ENCODE measurements around the gene LRP8. TPM values are rescaled to one million over a fixed set of nuclear protein-coding genes. Genes with fewer than 3 reads are reported as not detected.

The LRP8 gene
- total and polyA plus RNA-seq, 2 experiments from 2014 or later = 1.3 to 8.9 TPM

GRCh38 chr1:53203466-53203865 is 124.4 kb downstream of the LRP8 start:
- no peaks in the 10 kb centered on the region for H3K9me2 ChIP-seq (ENCODE audit: insufficient read depth)
- H3K4me2 ChIP-seq (ENCODE audit: unreplicated experiment) = no peak overlapping the region
- no peaks in the 10 kb centered on the region for H3K9me3 ChIP-seq (ENCODE audit: low read depth)
- no peak overlapping the region for H3K27ac ChIP-seq
- no peaks in the 10 kb centered on the region for H4K20me1 ChIP-seq (ENCODE audit: insufficient read depth)
- no peak overlapping the region for H2AFZ ChIP-seq
- peaks cover 31% of the 10 kb centered on the region; the same call in 1 of the 2 replicates for H3K79me2 ChIP-seq (ENCODE audit: insufficient read depth)
- in situ Hi-C loops (cut with MboI) = no loop called here
- WGBS, 2 experiments (ENCODE audit: low coverage in 1 of 2, low lambda C conversion rate in 2 of 2, missing lambda C conversion rate in 2 of 2) = 94% methylated on average over 3 of the region's 3 CpGs
- H3F3A ChIP-seq (ENCODE audit: insufficient read depth) = 0 out of 2 replicates have a peak, but pooled peaks cover 4% of the 10 kb centered on the region
- DNase-seq = no peak
- no peak overlapping the region for H3K9ac ChIP-seq
- H3K36me3 ChIP-seq (ENCODE audit: low read depth) = peaks cover 25% of the 10 kb centered on the region
- H3K27me3 ChIP-seq (replicated peaks; ENCODE audit: insufficient read depth) = no peaks in the 10 kb centered on the region
- H3K4me3 ChIP-seq = no peak overlapping the region
- H3K4me1 ChIP-seq (ENCODE audit: insufficient read depth) = peaks cover 11% of the 10 kb centered on the region
- TF ChIP-seq EZH2phosphoT487 (IDR thresholded peaks at IDR 0.05; ENCODE audit: insufficient read depth, low read depth) = no peak
- TF ChIP-seq EZH2 (IDR thresholded peaks at IDR 0.05; ENCODE audit: insufficient read depth, poor library complexity, severe bottlenecking) = no peak

- WGBS, 2 experiments (ENCODE audit: low coverage in 1 of 2, low lambda C conversion rate in 2 of 2, missing lambda C conversion rate in 2 of 2) = 0 to 5% methylated on average over 4 of the region's 4 CpGs
- H4K20me1 ChIP-seq (ENCODE audit: insufficient read depth) = no peaks in the 10 kb centered on the region
- H3K27ac ChIP-seq = peak overlapping the region; percentile 87
- H3K4me2 ChIP-seq (ENCODE audit: unreplicated experiment) = peak overlapping the region; percentile 97
- H3K9ac ChIP-seq = peak overlapping the region; percentile 98
- peak; percentile 73 for DNase-seq
- no peaks in the 10 kb centered on the region for H3K9me2 ChIP-seq (ENCODE audit: insufficient read depth)
- H2AFZ ChIP-seq = peak overlapping the region; percentile 82
- peaks cover 30% of the 10 kb centered on the region for H3K4me1 ChIP-seq (ENCODE audit: insufficient read depth)
- H3K4me3 ChIP-seq = peak overlapping the region; percentile 88
- TF ChIP-seq EZH2phosphoT487 (IDR thresholded peaks at IDR 0.05; ENCODE audit: insufficient read depth, low read depth) (no peak), EZH2 (IDR thresholded peaks at IDR 0.05; ENCODE audit: insufficient read depth, poor library complexity, severe bottlenecking) (no peak)
- H3K9me3 ChIP-seq (ENCODE audit: low read depth) = no peaks in the 10 kb centered on the region
- H3K79me2 ChIP-seq (ENCODE audit: insufficient read depth) = peaks cover 29% of the 10 kb centered on the region
- peaks cover 17% of the 10 kb centered on the region for H3F3A ChIP-seq (ENCODE audit: insufficient read depth)
- in situ Hi-C loops (cut with MboI) = loop anchor here (10.0 to 25.0 kb wide), 2 partner anchors 293 to 486 kb away; no protein-coding TSS in a partner anchor
- H3K36me3 ChIP-seq (ENCODE audit: low read depth) = peaks cover 16% of the 10 kb centered on the region
- no peaks in the 10 kb centered on the region for H3K27me3 ChIP-seq (replicated peaks; ENCODE audit: insufficient read depth)
These were observed 129.6 kb downstream of the LRP8 start for GRCh38 chr1:53198241-53198651.

- Histone ChIP-seq H3K79me2 (ENCODE audit: insufficient read depth) (peaks cover 29% of the 10 kb centered on the region), H3K9ac (peak overlapping the region; percentile 98), H3K36me3 (ENCODE audit: low read depth) (peaks cover 9% of the 10 kb centered on the region), H4K20me1 (ENCODE audit: insufficient read depth) (no peaks in the 10 kb centered on the region), H3K9me3 (ENCODE audit: low read depth) (no peaks in the 10 kb centered on the region), H3K27ac (peak overlapping the region; percentile 87), H3K4me3 (peak overlapping the region; percentile 88), H3K9me2 (ENCODE audit: insufficient read depth) (no peaks in the 10 kb centered on the region), H3K4me2 (ENCODE audit: unreplicated experiment) (peak overlapping the region; percentile 97), H3K4me1 (ENCODE audit: insufficient read depth) (peaks cover 30% of the 10 kb centered on the region), H2AFZ (peak overlapping the region; percentile 82), H3F3A (ENCODE audit: insufficient read depth) (peaks cover 17% of the 10 kb centered on the region), H3K27me3 (replicated peaks; ENCODE audit: insufficient read depth) (no peaks in the 10 kb centered on the region)
- in situ Hi-C loops (cut with MboI) = loop anchor here (10.0 to 25.0 kb wide), 2 partner anchors 293 to 485 kb away; no protein-coding TSS in a partner anchor
- 14 to 15% methylated on average over 13 of the region's 13 CpGs for WGBS, 2 experiments (ENCODE audit: low coverage in 1 of 2, low lambda C conversion rate in 2 of 2, missing lambda C conversion rate in 2 of 2)
- no peak for TF ChIP-seq EZH2 (IDR thresholded peaks at IDR 0.05; ENCODE audit: insufficient read depth, poor library complexity, severe bottlenecking)
- no peak for TF ChIP-seq EZH2phosphoT487 (IDR thresholded peaks at IDR 0.05; ENCODE audit: insufficient read depth, low read depth)
- peak; percentile 55 for DNase-seq
These were observed 130.3 kb downstream of the LRP8 start for GRCh38 chr1:53197291-53198200.

- Histone ChIP-seq H3K4me2 (ENCODE audit: unreplicated experiment) (peak within 1 kb of the TSS; percentile 97), H3F3A (ENCODE audit: insufficient read depth) (peaks cover 17% of the 10 kb centered on the region), H3K27ac (peak within 1 kb of the TSS; percentile 87), H2AFZ (peak within 1 kb of the TSS; percentile 82), H3K9me2 (ENCODE audit: insufficient read depth) (no peaks in the 10 kb centered on the region), H3K9me3 (ENCODE audit: low read depth) (no peaks in the 10 kb centered on the region), H4K20me1 (ENCODE audit: insufficient read depth) (no peaks in the 10 kb centered on the region), H3K9ac (peak within 1 kb of the TSS; percentile 98), H3K36me3 (ENCODE audit: low read depth) (peaks cover 3% of the 10 kb centered on the region; the same call in 1 of the 2 replicates), H3K27me3 (replicated peaks; ENCODE audit: insufficient read depth) (no peaks in the 10 kb centered on the region), H3K4me3 (peak within 1 kb of the TSS; percentile 88), H3K79me2 (ENCODE audit: insufficient read depth) (peaks cover 29% of the 10 kb centered on the region), H3K4me1 (ENCODE audit: insufficient read depth) (peaks cover 30% of the 10 kb centered on the region)
- 0 to 1% methylated on average over 33 to 35 of the region's 57 CpGs for whole genome bisulfite sequencing, 2 experiments (ENCODE audit: low coverage in 1 of 2, low lambda C conversion rate in 2 of 2, missing lambda C conversion rate in 2 of 2)
- TF ChIP-seq EZH2 (IDR thresholded peaks at IDR 0.05; ENCODE audit: insufficient read depth, poor library complexity, severe bottlenecking) = no peak
- no peak for TF ChIP-seq EZH2phosphoT487 (IDR thresholded peaks at IDR 0.05; ENCODE audit: insufficient read depth, low read depth)
- peak; percentile 98 for DNase-seq
- in situ Hi-C loops (cut with MboI) = loop anchor here (10.0 to 25.0 kb wide), 2 partner anchors 292 to 484 kb away; no protein-coding TSS in a partner anchor
These were observed 131.2 kb downstream of the LRP8 start, which contains the start of gene CPT2 for GRCh38 chr1:53196485-53197290. CPT2 (plus strand) TSS chr1:53196824; CDS start chr1:53196944, 120 bp downstream.

Data from GM23248 (cell line).